Progenitor cell of endocrine pancreas (in vitro differentiated cells): ENCODE results near the gene CCNQ. TPM values are rescaled to one million over a fixed set of nuclear protein-coding genes. Genes with fewer than 3 reads are reported as not detected.

ENCODE experiments used
- DNase-seq: peaks from one replicate; pipeline ENCODE4 v3.0.0; 2021; ENCODE audit warnings: low spot score; ENCODE audit not compliant: unreplicated experiment
- H3K27ac Mint-ChIP-seq: 2 replicates; pipeline ENCODE4 v1.8.0; 2021; ENCODE audit warnings: mild to moderate bottlenecking, moderate library complexity, mixed read lengths
- H3K27me3 Mint-ChIP-seq: 2 replicates; pipeline ENCODE4 v1.8.0; 2021; ENCODE audit warnings: mixed read lengths
- H3K36me3 Mint-ChIP-seq: 2 replicates; pipeline ENCODE4 v1.8.0; 2022; ENCODE audit warnings: mixed read lengths; ENCODE audit not compliant: insufficient read depth
- H3K4me1 Mint-ChIP-seq: 2 replicates; pipeline ENCODE4 v1.8.0; 2021; ENCODE audit warnings: low read depth, mixed read lengths
- H3K4me3 Mint-ChIP-seq: 2 replicates; pipeline ENCODE4 v1.8.0; 2021; ENCODE audit warnings: low read depth, mild to moderate bottlenecking, moderate library complexity, mixed read lengths
- H3K9me3 Mint-ChIP-seq: 2 replicates; pipeline ENCODE4 v1.8.0; 2021; ENCODE audit warnings: low read depth, mixed read lengths
- CTCF ChIP-seq: fragments of 200-600 bp; sonication (generic); IDR thresholded peaks from one replicate; pipeline ENCODE4 v1.5.0; 2021; ENCODE audit warnings: antibody characterized with exemption, mild to moderate bottlenecking; ENCODE audit not compliant: unreplicated experiment
- total RNA-seq: library from RNA; stranded (reverse); gene quantifications from 2 replicates; pipeline ENCODE4 v1.2.1, GENCODE V29; 2021

CCNQ gene
- total RNA-seq, 1 donor from 2014 or later, result 19.2 TPM

GRCh38 chrX:153595859-153596857, 2.8 kb downstream of the CCNQ start:
- DNase-seq, result no peak
- H3K27ac Mint-ChIP-seq, result no peak overlapping the region
- H3K36me3 Mint-ChIP-seq, result peaks cover 10% of the 10 kb centered on the region
- peaks cover 8% of the 10 kb centered on the region for H3K4me1 Mint-ChIP-seq
- H3K4me3 Mint-ChIP-seq, result no peak overlapping the region
- H3K27me3 Mint-ChIP-seq, result no peaks in the 10 kb centered on the region
- H3K9me3 Mint-ChIP-seq, result peaks cover 2% of the 10 kb centered on the region
- TF ChIP-seq CTCF, result no peak

GRCh38 chrX:153595387-153595786, 3.6 kb downstream of the CCNQ start:
- Mint-ChIP-seq H3K27ac (no peak overlapping the region), H3K4me3 (no peak overlapping the region), H3K27me3 (no peaks in the 10 kb centered on the region), H3K9me3 (peaks cover 2% of the 10 kb centered on the region), H3K4me1 (peaks cover 7% of the 10 kb centered on the region), H3K36me3 (peaks cover 10% of the 10 kb centered on the region)
- no peak for DNase-seq
- no peak for TF ChIP-seq CTCF

- TF ChIP-seq CTCF, result no peak
- Mint-ChIP-seq H3K9me3 (peaks cover 2% of the 10 kb centered on the region), H3K27me3 (no peaks in the 10 kb centered on the region), H3K36me3 (peaks cover 10% of the 10 kb centered on the region), H3K27ac (no peak overlapping the region), H3K4me3 (no peak overlapping the region), H3K4me1 (peaks cover 2% of the 10 kb centered on the region)
- DNase-seq, result no peak
Observed at GRCh38 chrX:153593811-153594500, 5.0 kb downstream of the CCNQ start.

- no peak overlapping the region for H3K27ac Mint-ChIP-seq
- peaks cover 2% of the 10 kb centered on the region for H3K4me1 Mint-ChIP-seq
- peaks cover 5% of the 10 kb centered on the region for H3K9me3 Mint-ChIP-seq
- no peak overlapping the region for H3K4me3 Mint-ChIP-seq
- DNase-seq, result no peak
- H3K36me3 Mint-ChIP-seq, result peaks cover 13% of the 10 kb centered on the region
- TF ChIP-seq CTCF, result no peak
- H3K27me3 Mint-ChIP-seq, result no peaks in the 10 kb centered on the region
Observed at GRCh38 chrX:153592966-153593688, 5.8 kb downstream of the CCNQ start.
